ENCODE data around the gene IQSEC1. TPM values are rescaled to one million over a fixed set of nuclear protein-coding genes. Genes with fewer than 3 reads are reported as not detected.

The IQSEC1 gene
- total RNA-seq, 1 donor from 2014 or later = 63.1 TPM

- DNase-seq = no peak
These were observed 148.8 kb downstream of the IQSEC1 start for GRCh38 chr3:12924437-12924836.

GRCh38 chr3:12922881-12923431, 150.3 kb downstream of the IQSEC1 start:
- DNase-seq = peak; percentile 54

GRCh38 chr3:12922306-12922705, 150.9 kb downstream of the IQSEC1 start:
- DNase-seq = peak; percentile 22

GRCh38 chr3:12921736-12922135, 151.5 kb downstream of the IQSEC1 start:
- DNase-seq = no peak

- DNase-seq = no peak
These were observed 152.3 kb downstream of the IQSEC1 start for GRCh38 chr3:12920967-12921366.

- DNase-seq = no peak
These were observed 154.0 kb downstream of the IQSEC1 start for GRCh38 chr3:12919205-12919604.

GRCh38 chr3:12918231-12918630, 155.0 kb downstream of the IQSEC1 start:
- no peak for DNase-seq

GRCh38 chr3:12916159-12916558, 157.1 kb downstream of the IQSEC1 start:
- DNase-seq = no peak

- DNase-seq = no peak
These were observed 159.1 kb downstream of the IQSEC1 start for GRCh38 chr3:12914088-12914487.

- no peak for DNase-seq
These were observed 161.3 kb downstream of the IQSEC1 start for GRCh38 chr3:12911881-12912415.

GRCh38 chr3:12910356-12911099, 162.7 kb downstream of the IQSEC1 start:
- no peak for DNase-seq

- no peak for DNase-seq
These were observed 163.5 kb downstream of the IQSEC1 start for GRCh38 chr3:12909710-12910109.

- DNase-seq = no peak
These were observed 164.4 kb downstream of the IQSEC1 start for GRCh38 chr3:12908859-12909258.

- DNase-seq = no peak
These were observed 165.0 kb downstream of the IQSEC1 start for GRCh38 chr3:12908136-12908730.

GRCh38 chr3:12907729-12908128, 165.5 kb downstream of the IQSEC1 start:
- DNase-seq = no peak

- no peak for DNase-seq
These were observed 165.9 kb downstream of the IQSEC1 start for GRCh38 chr3:12907296-12907695.

GRCh38 chr3:12906916-12907290, 166.3 kb downstream of the IQSEC1 start:
- no peak for DNase-seq

- DNase-seq = no peak
These were observed 166.9 kb downstream of the IQSEC1 start for GRCh38 chr3:12906141-12906915.

- no peak for DNase-seq
These were observed 167.7 kb downstream of the IQSEC1 start for GRCh38 chr3:12905316-12906071.

- no peak for DNase-seq
These were observed 168.3 kb downstream of the IQSEC1 start for GRCh38 chr3:12904951-12905315.

GRCh38 chr3:12903881-12904280, 169.3 kb downstream of the IQSEC1 start:
- DNase-seq = no peak

- DNase-seq = no peak
These were observed 170.0 kb downstream of the IQSEC1 start for GRCh38 chr3:12903000-12903800.
